HG02840 (cell line): ENCODE data around the gene GKAP1.
"Not testable (repeated sequence)": the region's sequence is repeated elsewhere in the genome, so short reads cannot be mapped to it uniquely, and the experiment has no call there.

ENCODE experiments used
- ATAC-seq: cut with Tn5 transposase; IDR thresholded peaks from one replicate; pipeline ENCODE4 v1.9.1; 2021; ENCODE audit warnings: mild to moderate bottlenecking, moderate library complexity, moderate number of reproducible peaks; ENCODE audit not compliant: unreplicated experiment, low FRiP score

The GKAP1 gene

GRCh38 chr9:83733739-83734138 is 83.8 kb downstream of the GKAP1 start:
- no peak for ATAC-seq

DNA sequence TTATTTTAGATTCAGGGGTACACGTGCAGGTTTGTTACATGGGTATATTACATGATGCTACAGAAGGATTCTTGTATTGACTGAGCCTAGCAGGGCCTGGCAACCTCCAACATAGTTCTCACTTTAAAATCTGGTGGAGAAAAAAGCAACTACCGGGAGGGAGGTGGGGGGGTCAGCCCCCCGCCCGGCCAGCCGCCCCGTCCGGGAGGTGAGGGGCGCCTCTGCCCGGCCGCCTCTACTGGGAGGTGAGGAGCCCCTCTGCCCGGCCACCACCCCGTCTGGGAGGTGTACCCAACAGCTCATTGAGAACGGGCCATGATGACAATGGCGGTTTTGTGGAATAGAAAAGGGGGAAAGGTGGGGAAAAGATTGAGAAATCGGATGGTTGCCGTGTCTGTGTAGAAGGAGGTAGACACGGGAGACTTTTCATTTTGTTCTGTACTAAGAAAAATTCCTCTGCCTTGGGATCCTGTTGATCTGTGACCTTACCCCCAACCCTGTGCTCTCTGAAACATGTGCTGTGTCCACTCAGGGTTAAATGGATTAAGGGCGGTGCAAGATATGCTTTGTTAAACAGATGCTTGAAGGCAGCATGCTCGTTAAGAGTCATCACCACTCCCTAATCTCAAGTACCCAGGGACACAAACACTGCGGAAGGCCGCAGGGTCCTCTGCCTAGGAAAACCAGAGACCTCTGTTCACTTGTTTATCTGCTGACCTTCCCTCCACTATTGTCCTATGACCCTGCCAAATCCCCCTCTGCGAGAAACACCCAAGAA is 88.8 kb downstream of the GKAP1 start:
- not testable (repeated sequence) for ATAC-seq

- ATAC-seq, result no peak
These were observed 93.1 kb downstream of the GKAP1 start for GRCh38 chr9:83724436-83724835.

GRCh38 chr9:83722726-83723495 is 94.7 kb downstream of the GKAP1 start:
- no peak for ATAC-seq

DNA sequence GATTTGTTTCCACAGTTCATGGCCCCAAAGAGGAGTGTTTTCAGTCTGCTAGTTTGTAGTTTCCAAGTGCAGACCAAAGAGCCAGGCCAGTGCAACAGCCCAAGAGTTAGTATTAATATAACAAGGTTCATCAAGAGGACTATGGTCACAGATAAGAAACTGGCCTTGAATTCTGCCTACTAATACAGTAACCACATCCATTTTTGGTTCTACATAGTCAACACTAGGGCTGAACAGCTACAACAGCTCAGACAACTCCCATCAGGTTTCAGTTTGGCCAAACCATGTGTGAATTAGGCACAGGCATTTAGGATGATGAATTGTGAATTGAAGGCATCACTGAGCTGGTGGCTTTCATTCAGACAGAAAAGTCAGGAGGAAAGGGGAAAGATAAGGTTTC is 96.1 kb downstream of the GKAP1 start:
- ATAC-seq, result no peak

- ATAC-seq, result no peak
These were observed 101.8 kb downstream of the GKAP1 start for GRCh38 chr9:83715794-83716193.

GRCh38 chr9:83715221-83715620 is 102.3 kb downstream of the GKAP1 start:
- ATAC-seq, result no peak

GRCh38 chr9:83714329-83714728 is 103.2 kb downstream of the GKAP1 start:
- no peak for ATAC-seq

- peak; percentile 48 for ATAC-seq
These were observed 108.9 kb downstream of the GKAP1 start for GRCh38 chr9:83708515-83709158.

GRCh38 chr9:83707768-83708514 is 109.6 kb downstream of the GKAP1 start, which contains the start of gene UBQLN1:
Gene UBQLN1 (minus strand): TSS chr9:83707958. CDS start chr9:83707679, 279 bp downstream.
- ATAC-seq, result peak; percentile 80

- peak; percentile 52 for ATAC-seq
These were observed 110.1 kb downstream of the GKAP1 start for GRCh38 chr9:83707518-83707767.

GRCh38 chr9:83706676-83707517 is 110.7 kb downstream of the GKAP1 start:
- peak; percentile 23 for ATAC-seq

DNA sequence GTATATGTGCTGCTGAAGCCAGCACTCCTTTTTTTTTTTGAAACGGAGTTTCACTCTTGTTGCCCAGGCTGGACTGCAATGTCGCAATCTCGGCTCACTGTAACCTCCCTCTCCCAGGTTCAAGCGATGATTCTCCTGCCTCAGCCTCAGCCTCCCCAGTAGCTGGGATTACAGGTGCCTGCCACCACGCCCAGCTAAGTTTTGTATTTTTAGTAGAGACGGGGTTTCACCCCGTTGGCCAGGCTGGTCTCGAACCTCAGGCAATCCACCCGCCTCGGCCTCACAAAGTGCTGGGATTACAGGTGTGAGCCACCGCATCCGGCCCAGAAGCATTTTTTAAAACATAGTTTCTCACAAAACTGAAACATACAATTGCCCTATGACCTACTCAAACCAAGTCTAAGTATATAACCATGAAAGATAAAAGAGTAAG is 112.3 kb downstream of the GKAP1 start:
- ATAC-seq, result not testable (repeated sequence)

DNA sequence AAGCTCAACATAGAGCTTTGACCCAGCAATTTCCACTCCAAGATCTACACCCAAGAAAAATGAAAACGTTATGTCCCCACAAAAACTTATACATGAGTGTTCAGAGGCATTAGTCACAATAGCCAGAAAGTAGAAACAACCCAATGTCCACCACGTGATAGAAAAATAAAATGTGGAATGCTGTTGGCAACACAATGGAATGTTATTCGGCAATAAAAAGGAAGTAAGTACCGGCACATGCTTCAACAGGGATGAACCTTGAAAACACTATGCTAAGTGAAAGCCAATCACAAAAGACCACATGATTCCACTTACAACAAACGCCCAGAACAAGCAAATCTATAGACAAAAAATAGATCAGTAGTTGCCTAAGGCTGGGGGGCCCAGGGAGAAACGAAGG is 115.8 kb downstream of the GKAP1 start:
- no peak for ATAC-seq

DNA sequence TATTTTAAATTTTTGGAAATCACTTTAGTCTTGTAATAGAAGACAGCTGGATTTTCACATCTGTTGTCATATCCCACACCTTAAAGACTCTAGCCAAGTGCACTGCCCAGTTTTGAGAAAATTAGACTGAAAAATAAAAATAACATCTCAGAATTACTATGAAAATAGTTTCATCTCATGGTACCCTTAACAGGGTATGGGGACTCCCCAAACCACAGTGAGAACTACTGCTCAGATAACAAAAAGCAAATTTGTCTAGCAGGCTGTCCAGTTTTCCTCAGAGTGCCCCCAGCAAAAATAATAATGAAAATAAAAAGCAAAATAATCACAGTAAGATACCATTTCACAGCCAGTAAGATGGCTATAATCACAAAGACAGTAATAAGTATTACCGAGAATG is 116.3 kb downstream of the GKAP1 start:
- ATAC-seq, result no peak

DNA sequence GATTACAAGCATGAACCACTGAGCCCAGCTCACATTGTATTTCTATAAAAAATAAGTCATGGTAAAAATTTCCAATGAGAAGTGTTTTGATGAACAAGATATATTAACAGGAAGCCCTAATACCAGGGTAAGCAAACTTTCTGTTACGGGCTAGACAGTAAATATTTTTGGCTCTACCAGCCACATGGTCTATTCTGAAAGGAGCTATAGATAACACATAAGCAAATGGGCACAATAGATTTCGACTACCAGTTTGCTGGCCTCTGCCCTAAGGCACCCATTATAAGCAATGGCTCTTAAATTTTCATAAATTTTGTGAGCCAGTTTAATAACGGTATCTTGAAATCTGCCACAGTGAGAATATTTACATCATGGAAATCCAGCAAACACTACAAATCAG is 118.0 kb downstream of the GKAP1 start:
- peak; percentile 44 for ATAC-seq

- ATAC-seq, result peak; percentile 49
These were observed 118.5 kb downstream of the GKAP1 start for GRCh38 chr9:83698976-83699585.

GRCh38 chr9:83691492-83691891 is 126.1 kb downstream of the GKAP1 start:
- ATAC-seq, result no peak
